Adrenal gland (tissue), 12 donors: ENCODE results near the gene VPS18. TPM values are rescaled to one million over a fixed set of nuclear protein-coding genes. Genes with fewer than 3 reads are reported as not detected.

Source experiments
- DNase-seq, 7 donors: peaks; one replicate each; pipeline ENCODE4 v3.0.0-alpha.2; 2019 to 2020
- H3K27ac ChIP-seq, 5 donors: fragments of 200-600 bp; sonication (generic) in 4 of 5; 1 replicate in 3 of 5; 2 replicates in 2 of 5; pipeline versions ENCODE4 v1.5.1 to v1.8.0; 2016 to 2020; ENCODE audit warnings: mild to moderate bottlenecking in 1 of 5
- H3K27me3 ChIP-seq: fragments of 200-600 bp; 2 replicates; pipeline ENCODE4 v1.8.0; 2021
- H3K36me3 ChIP-seq, 2 donors: fragments of 200-600 bp; replicated peaks in 1 of 2; 1 replicate in 1 of 2; 2 replicates in 1 of 2; pipeline versions ENCODE4 v1.5.1 to v1.8.0; 2018 to 2022
- H3K4me1 ChIP-seq, 2 donors: fragments of 200-600 bp; replicated peaks in 1 of 2; 1 replicate in 1 of 2; 2 replicates in 1 of 2; pipeline versions ENCODE4 v1.5.1 to v1.8.0; 2018 to 2021
- H3K4me3 ChIP-seq, 4 donors: fragments of 200-600 bp; sonication (generic) in 3 of 4; one replicate each; pipeline ENCODE4 v1.5.1; 2016 to 2018
- H3K9me3 ChIP-seq, 3 donors: fragments of 200-600 bp; sonication (generic) in 1 of 3; replicated peaks in 1 of 3; 1 replicate in 2 of 3; 2 replicates in 1 of 3; pipeline versions ENCODE4 v1.5.1 to v1.8.0; 2016 to 2021
- POLR2A ChIP-seq, 2 donors: fragments of 450-650 bp; IDR thresholded peaks; one replicate each; pipeline ENCODE4 v1.6.1; 2017; ENCODE audit warnings: antibody characterized with exemption in 2 of 2, mild to moderate bottlenecking in 2 of 2, moderate library complexity in 1 of 2
- WGBS, 4 donors: extraction: QIAGEN DNeasy Blood & Tissue Kit in 2 of 4; methylation state at CpG; one replicate each; pipeline versions ENCODE4 v1.1.5 to v1.1.7; 2013 to 2017; 5-methylcytosine and 5-hydroxymethylcytosine counted together
- intact Hi-C, 2 donors: fragments of 100-400 bp; cut with DNase I; formaldehyde crosslinking; loops; one replicate each; pipeline versions ENCODE4 v1.14.1 to v1.15.0; 2022 to 2023
- polyA plus RNA-seq, 3 donors: library from polyadenylated mRNA; stranded (reverse); fragments of 200-250 nt in 2 of 3; fragments of 350-450 nt in 1 of 3; fragmentation: Illumina TruSeq in 1 of 3; extraction: RNeasy Lipid Tissue Mini Kit (QIAGEN cat#74804) in 1 of 3; gene quantifications; one replicate each; pipeline ENCODE4 v1.2.3, GENCODE V29; 2013 to 2014
- total RNA-seq, 9 donors: library from RNA; depleted of rRNA in 4 of 9; stranded (reverse); fragments of >200 nt in 4 of 9; fragments of 120-200 nt in 1 of 9; fragmentation: NEBNext Ultra II Directional in 1 of 9; extraction: Animal tissue kit (Norgen Biotek cat#: 25700) in 1 of 9; gene quantifications; one replicate each; pipeline versions ENCODE4 v1.1.0 to v1.2.4, GENCODE V29; 2013 to 2023
- TF ChIP-seq, protein P1 (sequence below), 6 experiments: fragments of 450-650 bp in 4 of 6; fragments of 200-600 bp in 2 of 6; sonication (generic) in 1 of 6; IDR thresholded peaks; 1 replicate in 5 of 6; 2 replicates in 1 of 6; pipeline versions ENCODE4 v1.5.1 to v1.8.0; 2016 to 2021; ENCODE audit warnings: antibody characterized with exemption in 6 of 6, mild to moderate bottlenecking in 2 of 6, moderate library complexity in 1 of 6
- donor health status: healthy with polysubstance abuse.
- donor health status: Bipolar disorder and iron deficiency.
- donor health status: DM: yes; HTN: yes; CAD: no.
- donor health status: DM: no; HTN: no; CAD: no.
- donor health status: DM: no; HTN: no; CAD: no.
- donor health status: DM: yes; HTN: yes; CAD: no.

The VPS18 gene
- total and polyA plus RNA-seq, 12 donors: 8.9 to 43.4 (median 30.0) TPM

DNA sequence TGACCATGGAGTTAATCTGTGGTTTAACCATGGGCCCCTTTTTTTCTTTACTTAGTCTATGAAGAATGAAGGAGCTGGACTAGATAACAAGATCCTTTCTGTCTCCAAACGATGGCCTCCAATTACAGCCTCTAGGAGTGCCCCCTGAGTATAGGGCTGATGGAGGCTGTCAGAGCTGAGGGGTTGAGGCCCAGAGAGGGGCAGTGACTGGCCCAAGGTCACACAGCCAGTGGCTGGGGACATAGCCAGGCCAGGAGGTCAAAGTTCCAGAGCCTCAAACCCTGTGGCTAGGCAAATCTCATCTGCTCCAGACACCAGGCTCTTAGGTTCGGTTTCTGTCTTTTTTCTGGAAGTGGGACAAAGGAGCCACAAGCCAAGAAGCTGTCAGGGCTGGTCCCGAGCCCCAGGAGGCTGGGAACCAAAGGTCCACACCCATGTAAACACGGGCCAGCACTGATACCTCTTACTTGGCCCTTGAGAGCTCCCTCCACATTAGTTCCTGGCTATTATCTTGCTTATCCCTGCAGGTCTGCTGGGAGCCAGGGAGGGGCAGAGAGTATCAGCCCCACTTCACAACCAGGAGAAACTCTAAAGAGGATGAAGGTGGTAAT lies 30.5 kb upstream of the VPS18 start:
- Histone ChIP-seq H3K9me3 (no peaks in the 10 kb centered on the region), H3K36me3 (no peaks in the 10 kb centered on the region), H3K27me3 (no peaks in the 10 kb centered on the region), H3K4me3 (no peak overlapping the region), H3K27ac (no peak overlapping the region), H3K4me1 (no peaks in the 10 kb centered on the region)
- intact Hi-C loops: no loop called here
- no peak for TF ChIP-seq POLR2A (IDR thresholded peaks at IDR 0.05)
- TF ChIP-seq, protein P1, sequence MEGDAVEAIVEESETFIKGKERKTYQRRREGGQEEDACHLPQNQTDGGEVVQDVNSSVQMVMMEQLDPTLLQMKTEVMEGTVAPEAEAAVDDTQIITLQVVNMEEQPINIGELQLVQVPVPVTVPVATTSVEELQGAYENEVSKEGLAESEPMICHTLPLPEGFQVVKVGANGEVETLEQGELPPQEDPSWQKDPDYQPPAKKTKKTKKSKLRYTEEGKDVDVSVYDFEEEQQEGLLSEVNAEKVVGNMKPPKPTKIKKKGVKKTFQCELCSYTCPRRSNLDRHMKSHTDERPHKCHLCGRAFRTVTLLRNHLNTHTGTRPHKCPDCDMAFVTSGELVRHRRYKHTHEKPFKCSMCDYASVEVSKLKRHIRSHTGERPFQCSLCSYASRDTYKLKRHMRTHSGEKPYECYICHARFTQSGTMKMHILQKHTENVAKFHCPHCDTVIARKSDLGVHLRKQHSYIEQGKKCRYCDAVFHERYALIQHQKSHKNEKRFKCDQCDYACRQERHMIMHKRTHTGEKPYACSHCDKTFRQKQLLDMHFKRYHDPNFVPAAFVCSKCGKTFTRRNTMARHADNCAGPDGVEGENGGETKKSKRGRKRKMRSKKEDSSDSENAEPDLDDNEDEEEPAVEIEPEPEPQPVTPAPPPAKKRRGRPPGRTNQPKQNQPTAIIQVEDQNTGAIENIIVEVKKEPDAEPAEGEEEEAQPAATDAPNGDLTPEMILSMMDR (IDR thresholded peaks at IDR 0.05): no peak
- DNase-seq: no peak
- WGBS, 4 donors: 46 to 68% (median 61%) methylated on average over 3 to 4 of the region's 4 CpGs

DNA sequence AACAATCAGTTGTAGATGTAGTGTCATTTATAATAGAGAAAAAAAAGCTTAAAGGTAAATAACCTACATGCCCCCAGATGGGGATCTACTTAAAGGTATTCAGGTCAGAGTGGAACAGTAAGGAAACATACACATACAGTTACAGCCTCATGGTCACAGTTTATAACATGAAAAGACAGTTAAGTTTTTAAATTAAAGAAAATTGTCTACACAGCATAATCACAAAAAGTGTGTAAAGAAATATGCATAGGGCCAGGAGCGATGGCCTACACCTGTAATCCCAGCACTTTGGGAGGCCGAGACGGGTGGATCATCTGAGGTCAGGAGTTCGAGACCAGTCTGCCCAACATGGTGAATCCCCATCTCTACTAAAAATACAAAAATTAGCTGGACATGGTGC lies 27.1 kb upstream of the VPS18 start:
- Histone ChIP-seq H3K4me3 (no peak overlapping the region), H3K27me3 (no peaks in the 10 kb centered on the region), H3K27ac (no peak overlapping the region), H3K36me3 (no peaks in the 10 kb centered on the region), H3K4me1 (no peaks in the 10 kb centered on the region), H3K9me3 (no peaks in the 10 kb centered on the region)
- WGBS, 4 donors: 86 to 94% (median 90%) methylated on average over 4 of the region's 4 CpGs
- DNase-seq: no peak
- TF ChIP-seq, protein P1 (IDR thresholded peaks at IDR 0.05): no peak
- no peak for TF ChIP-seq POLR2A (IDR thresholded peaks at IDR 0.05)
- intact Hi-C loops: no loop called here

DNA sequence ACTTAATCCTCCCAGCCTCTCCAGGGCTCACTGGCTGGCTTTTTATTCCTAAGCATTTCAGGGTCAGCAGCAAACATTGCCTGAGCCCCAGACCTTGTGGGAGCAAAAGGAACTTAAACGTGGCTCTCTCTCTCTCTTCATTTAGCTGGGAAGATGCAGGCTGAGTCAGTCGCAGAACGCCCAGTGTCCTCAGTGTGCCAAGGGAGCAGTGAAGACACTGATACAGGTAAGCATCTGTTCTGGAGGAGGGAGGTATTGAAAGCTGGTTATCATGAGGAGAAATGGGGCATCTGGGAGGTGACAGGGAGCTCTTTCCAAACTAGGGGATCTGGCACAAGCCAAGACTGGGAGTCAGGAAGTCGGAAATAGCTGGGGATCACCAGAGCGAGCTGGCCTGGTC lies 24.6 kb upstream of the VPS18 start:
- peaks cover 9 to 10% of the 10 kb centered on the region in 2 donors for H3K4me1 ChIP-seq
- no peaks in the 10 kb centered on the region for H3K9me3 ChIP-seq
- intact Hi-C loops: no loop called here
- WGBS, 4 donors: 61 to 68% (median 65%) methylated on average over 4 to 5 of the region's 5 CpGs
- H3K36me3 ChIP-seq: no peaks in the 10 kb centered on the region
- no peak overlapping the region for H3K27ac ChIP-seq
- DNase-seq: no peak
- no peak for TF ChIP-seq POLR2A (IDR thresholded peaks at IDR 0.05)
- TF ChIP-seq, protein P1 (IDR thresholded peaks at IDR 0.05): no peak
- H3K27me3 ChIP-seq: no peaks in the 10 kb centered on the region
- H3K4me3 ChIP-seq: no peak overlapping the region

DNA sequence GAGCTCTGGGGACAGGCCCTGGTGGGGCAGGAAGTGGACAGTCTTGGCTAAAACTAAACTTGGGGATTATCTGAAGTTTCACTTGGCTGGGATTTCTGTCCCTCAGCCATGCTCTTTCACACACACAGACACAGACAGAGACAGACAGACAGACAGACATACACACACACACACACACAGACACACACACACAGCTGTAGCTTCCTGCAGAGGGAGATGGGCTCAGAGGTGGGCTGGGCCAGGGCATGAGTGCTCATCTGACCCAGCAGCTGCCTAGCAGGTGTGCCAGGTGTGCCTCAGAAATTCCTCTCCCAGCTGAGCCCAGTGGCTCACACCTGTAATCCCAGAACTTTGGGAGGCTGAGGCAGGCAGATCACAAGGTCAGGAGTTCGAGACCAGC lies 23.5 kb upstream of the VPS18 start:
- H3K4me3 ChIP-seq: no peak overlapping the region
- no peaks in the 10 kb centered on the region for H3K27me3 ChIP-seq
- H3K36me3 ChIP-seq: no peaks in the 10 kb centered on the region
- WGBS, 4 donors: 86 to 100% methylated on average over 1 of the region's 1 CpG; no CpG with 5 or more reads in 2 of the 4 donors
- peaks cover 9 to 10% of the 10 kb centered on the region in 2 donors for H3K4me1 ChIP-seq
- no peak overlapping the region for H3K27ac ChIP-seq
- no peaks in the 10 kb centered on the region for H3K9me3 ChIP-seq
- TF ChIP-seq, protein P1 (IDR thresholded peaks at IDR 0.05): no peak
- TF ChIP-seq POLR2A (IDR thresholded peaks at IDR 0.05): no peak
- intact Hi-C loops: no loop called here
- DNase-seq: no peak
